Measurements from ENCODE around the gene PRRC2B. TPM values are rescaled to one million over a fixed set of nuclear protein-coding genes. Genes with fewer than 3 reads are reported as not detected.
"Not testable (repeated sequence)": the region's sequence is repeated elsewhere in the genome, so short reads cannot be mapped to it uniquely, and the experiment has no call there.

The PRRC2B gene
- total and polyA plus RNA-seq, 4 donors: 39.4 to 171 (median 91.4) TPM

GRCh38 chr9:131511416-131511815, 117.5 kb downstream of the PRRC2B start:
- H3K4me3 ChIP-seq: no peak overlapping the region
- WGBS, 2 donors: 75 to 76% methylated on average over 7 of the region's 7 CpGs
- TF ChIP-seq CTCF (IDR thresholded peaks at IDR 0.05; ENCODE audit: control extremely low read depth, extremely low read depth): no peak
- H3K27me3 ChIP-seq (ENCODE audit: control insufficient read depth in 3 of 3, insufficient read depth in 3 of 3, low read length in 2 of 3): no peaks in the 10 kb centered on the region
- no peak overlapping the region for H3K27ac ChIP-seq (ENCODE audit: low read depth in 1 of 2, low read length in 1 of 2)
- no peaks in the 10 kb centered on the region for H3K4me1 ChIP-seq (ENCODE audit: control insufficient read depth in 5 of 5, insufficient read depth in 5 of 5, low read length in 5 of 5)
- peaks cover 10 to 53% (median 28%) of the 10 kb centered on the region in 4 donors for H3K36me3 ChIP-seq (ENCODE audit: control insufficient read depth in 4 of 4, insufficient read depth in 4 of 4, low read length in 4 of 4)
- H3K9me3 ChIP-seq (ENCODE audit: control insufficient read depth in 4 of 4, insufficient read depth in 3 of 4, low read length in 3 of 4): no peaks in the 10 kb centered on the region
- H3K9ac ChIP-seq (ENCODE audit: insufficient read depth in 1 of 2, low read length in 2 of 2): no peak overlapping the region
- no peak for ATAC-seq (ENCODE audit: insufficient read depth, low FRiP score)
- DNase-seq: no peak

- no peaks in the 10 kb centered on the region for H3K9me3 ChIP-seq (ENCODE audit: control insufficient read depth in 4 of 4, insufficient read depth in 3 of 4, low read length in 3 of 4)
- 95 to 100% methylated on average over 6 of the region's 6 CpGs for WGBS, 2 donors
- H3K36me3 ChIP-seq (ENCODE audit: control insufficient read depth in 4 of 4, insufficient read depth in 4 of 4, low read length in 4 of 4): peaks cover 12 to 58% (median 32%) of the 10 kb centered on the region in 4 donors
- H3K4me3 ChIP-seq: no peak overlapping the region
- DNase-seq (no peak), ATAC-seq (ENCODE audit: insufficient read depth, low FRiP score) (no peak)
- no peak overlapping the region for H3K9ac ChIP-seq (ENCODE audit: insufficient read depth in 1 of 2, low read length in 2 of 2)
- no peaks in the 10 kb centered on the region for H3K27me3 ChIP-seq (ENCODE audit: control insufficient read depth in 3 of 3, insufficient read depth in 3 of 3, low read length in 2 of 3)
- no peak for TF ChIP-seq CTCF (IDR thresholded peaks at IDR 0.05; ENCODE audit: control extremely low read depth, extremely low read depth)
- H3K4me1 ChIP-seq (ENCODE audit: control insufficient read depth in 5 of 5, insufficient read depth in 5 of 5, low read length in 5 of 5): no peaks in the 10 kb centered on the region
- no peak overlapping the region for H3K27ac ChIP-seq (ENCODE audit: low read depth in 1 of 2, low read length in 1 of 2)
Measured at GRCh38 chr9:131511880-131512279, 118.0 kb downstream of the PRRC2B start.

- Histone ChIP-seq H3K4me3 (no peak overlapping the region), H3K9me3 (ENCODE audit: control insufficient read depth in 4 of 4, insufficient read depth in 3 of 4, low read length in 3 of 4) (no peaks in the 10 kb centered on the region), H3K27ac (ENCODE audit: low read depth in 1 of 2, low read length in 1 of 2) (no peak overlapping the region), H3K9ac (ENCODE audit: insufficient read depth in 1 of 2, low read length in 2 of 2) (no peak overlapping the region), H3K36me3 (ENCODE audit: control insufficient read depth in 4 of 4, insufficient read depth in 4 of 4, low read length in 4 of 4) (peaks cover 12 to 55% (median 35%) of the 10 kb centered on the region in 4 donors), H3K27me3 (ENCODE audit: control insufficient read depth in 3 of 3, insufficient read depth in 3 of 3, low read length in 2 of 3) (no peaks in the 10 kb centered on the region), H3K4me1 (ENCODE audit: control insufficient read depth in 5 of 5, insufficient read depth in 5 of 5, low read length in 5 of 5) (no peaks in the 10 kb centered on the region)
- no peak for TF ChIP-seq CTCF (IDR thresholded peaks at IDR 0.05; ENCODE audit: control extremely low read depth, extremely low read depth)
- WGBS, 2 donors: 93 to 95% methylated on average over 15 of the region's 15 CpGs
- DNase-seq (no peak), ATAC-seq (ENCODE audit: insufficient read depth, low FRiP score) (no peak)
Measured at GRCh38 chr9:131513177-131513576, 119.3 kb downstream of the PRRC2B start.

- peaks cover 12 to 69% (median 46%) of the 10 kb centered on the region in 4 donors for H3K36me3 ChIP-seq (ENCODE audit: control insufficient read depth in 4 of 4, insufficient read depth in 4 of 4, low read length in 4 of 4)
Measured at GRCh38 chr9:131515559-131516031, 121.7 kb downstream of the PRRC2B start.

More at GRCh38 chr9:131515559-131516031, 121.7 kb downstream of the PRRC2B start:
- DNase-seq; H3K9me3 ChIP-seq (ENCODE audit: control insufficient read depth in 4 of 4, insufficient read depth in 3 of 4, low read length in 3 of 4); ATAC-seq (ENCODE audit: insufficient read depth, low FRiP score); H3K27me3 ChIP-seq (ENCODE audit: control insufficient read depth in 3 of 3, insufficient read depth in 3 of 3, low read length in 2 of 3); H3K9ac ChIP-seq (ENCODE audit: insufficient read depth in 1 of 2, low read length in 2 of 2); H3K4me1 ChIP-seq (ENCODE audit: control insufficient read depth in 5 of 5, insufficient read depth in 5 of 5, low read length in 5 of 5); H3K27ac ChIP-seq (ENCODE audit: low read depth in 1 of 2, low read length in 1 of 2); H3K4me3 ChIP-seq: not testable (repeated sequence)
- WGBS, 2 donors: 39 to 61% methylated on average over 12 of the region's 12 CpGs
